Stomach (tissue), 4 donors: ENCODE data around the gene ACAT2.

ENCODE experiments used
- CTCF ChIP-seq, 7 experiments: fragments of 450-650 bp in 4 of 7; fragments of 200-600 bp in 3 of 7; sonication (generic) in 3 of 7; IDR thresholded peaks; one replicate each; pipeline ENCODE4 v1.5.1; 2016 to 2019; ENCODE audit warnings: antibody characterized with exemption in 7 of 7, control low read depth in 2 of 7, mild to moderate bottlenecking in 1 of 7
- POLR2AphosphoS5 ChIP-seq, 3 donors: sonication (generic); formaldehyde crosslinking; IDR thresholded peaks; one replicate each; pipeline ENCODE4 v1.6.1; 2016; ENCODE audit warnings: antibody characterized with exemption in 3 of 3

DNA sequence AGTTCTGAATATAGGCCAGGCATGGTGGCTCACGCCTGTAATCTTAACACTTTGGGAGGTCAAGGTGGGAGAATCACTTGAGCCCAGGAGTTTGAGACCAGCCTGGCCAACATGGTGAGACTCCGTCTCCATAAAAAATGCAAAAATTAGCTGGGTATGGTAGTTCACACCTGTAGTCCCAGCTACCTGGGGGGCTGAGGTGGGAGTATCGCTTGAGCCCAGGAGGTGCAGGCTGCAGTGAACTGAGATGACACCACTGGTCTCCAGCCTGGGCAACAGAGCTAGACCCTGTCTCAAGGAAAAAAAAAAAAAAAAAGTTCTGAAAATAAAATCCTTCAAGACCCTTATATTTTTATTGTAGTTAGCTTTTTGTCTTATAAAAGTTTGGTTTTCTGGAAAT lies 46.2 kb upstream of the ACAT2 start:
- no peak for TF ChIP-seq CTCF (IDR thresholded peaks at IDR 0.05)
- no peak for TF ChIP-seq POLR2AphosphoS5 (IDR thresholded peaks at IDR 0.05)
